ENCODE results near the gene PLAC9. TPM values are rescaled to one million over a fixed set of nuclear protein-coding genes. Genes with fewer than 3 reads are reported as not detected.
A peak's percentile ranks its signal among the peaks of the same experiment; 100 is the strongest.
"Not testable (repeated sequence)": the region's sequence is repeated elsewhere in the genome, so short reads cannot be mapped to it uniquely, and the experiment has no call there.

PLAC9 gene
- total RNA-seq, 2 donors from 2014 or later, result not detected

GRCh38 chr10:80126876-80127275 is 5.7 kb upstream of the PLAC9 start:
- ATAC-seq (replicated peaks), result no peak
- H3K36me3 Mint-ChIP-seq (ENCODE audit: low read depth), result no peaks in the 10 kb centered on the region
- H3K4me3 Mint-ChIP-seq, result no peak overlapping the region
- H3K9me3 Mint-ChIP-seq, result no peaks in the 10 kb centered on the region
- H3K27ac Mint-ChIP-seq, result peak overlapping the region; percentile 11
- H3K27me3 Mint-ChIP-seq, result peaks cover 8% of the 10 kb centered on the region
- no peaks in the 10 kb centered on the region for H3K4me1 Mint-ChIP-seq

GRCh38 chr10:80131499-80131901 is 1.0 kb upstream of the PLAC9 start:
- peaks cover 22% of the 10 kb centered on the region for H3K27me3 Mint-ChIP-seq
- no peak for ATAC-seq (replicated peaks)
- H3K27ac Mint-ChIP-seq, result no peak overlapping the region
- H3K9me3 Mint-ChIP-seq, result no peaks in the 10 kb centered on the region
- H3K36me3 Mint-ChIP-seq (ENCODE audit: low read depth), result no peaks in the 10 kb centered on the region
- no peak overlapping the region for H3K4me3 Mint-ChIP-seq
- H3K4me1 Mint-ChIP-seq, result peaks cover 6% of the 10 kb centered on the region

DNA sequence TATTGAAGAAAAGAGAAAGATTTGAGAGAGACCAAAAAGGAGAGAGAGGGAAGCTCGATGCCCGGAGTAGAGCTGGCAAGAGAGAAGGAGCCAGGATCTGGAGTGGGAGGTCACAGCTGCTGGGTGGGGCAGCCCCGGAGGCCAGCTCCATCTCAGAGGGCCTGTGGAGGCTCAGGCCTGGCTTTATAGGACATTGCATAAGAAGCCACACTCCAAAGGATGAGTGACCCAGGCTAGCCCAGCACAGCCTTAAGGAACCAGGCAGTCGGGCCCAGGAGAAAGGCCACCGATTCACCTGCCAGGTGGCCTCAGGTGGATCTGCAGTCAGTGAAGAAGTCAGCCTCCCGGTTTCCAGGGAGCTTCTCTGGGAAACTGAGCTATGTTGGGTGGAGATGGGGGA is 676 bp downstream of the PLAC9 start:
- Mint-ChIP-seq H3K36me3 (ENCODE audit: low read depth) (no peaks in the 10 kb centered on the region), H3K4me1 (peaks cover 6% of the 10 kb centered on the region), H3K9me3 (no peaks in the 10 kb centered on the region), H3K4me3 (peak overlapping the region; percentile 3), H3K27me3 (peaks cover 24% of the 10 kb centered on the region), H3K27ac (no peak overlapping the region)
- no peak for ATAC-seq (replicated peaks)

- H3K4me1 Mint-ChIP-seq; ATAC-seq (replicated peaks); H3K4me3 Mint-ChIP-seq; H3K9me3 Mint-ChIP-seq; H3K27ac Mint-ChIP-seq; H3K36me3 Mint-ChIP-seq (ENCODE audit: low read depth): not testable (repeated sequence)
- H3K27me3 Mint-ChIP-seq, result peaks cover 26% of the 10 kb centered on the region
Measured at GRCh38 chr10:80133687-80134086, 1.2 kb downstream of the PLAC9 start.

- ATAC-seq (replicated peaks), result no peak
- H3K36me3 Mint-ChIP-seq (ENCODE audit: low read depth), result no peaks in the 10 kb centered on the region
- H3K9me3 Mint-ChIP-seq, result no peaks in the 10 kb centered on the region
- peaks cover 6% of the 10 kb centered on the region for H3K4me1 Mint-ChIP-seq
- H3K27ac Mint-ChIP-seq, result no peak overlapping the region
- no peak overlapping the region for H3K4me3 Mint-ChIP-seq
- H3K27me3 Mint-ChIP-seq, result peaks cover 37% of the 10 kb centered on the region
Measured at GRCh38 chr10:80136134-80136571, 3.6 kb downstream of the PLAC9 start.

DNA sequence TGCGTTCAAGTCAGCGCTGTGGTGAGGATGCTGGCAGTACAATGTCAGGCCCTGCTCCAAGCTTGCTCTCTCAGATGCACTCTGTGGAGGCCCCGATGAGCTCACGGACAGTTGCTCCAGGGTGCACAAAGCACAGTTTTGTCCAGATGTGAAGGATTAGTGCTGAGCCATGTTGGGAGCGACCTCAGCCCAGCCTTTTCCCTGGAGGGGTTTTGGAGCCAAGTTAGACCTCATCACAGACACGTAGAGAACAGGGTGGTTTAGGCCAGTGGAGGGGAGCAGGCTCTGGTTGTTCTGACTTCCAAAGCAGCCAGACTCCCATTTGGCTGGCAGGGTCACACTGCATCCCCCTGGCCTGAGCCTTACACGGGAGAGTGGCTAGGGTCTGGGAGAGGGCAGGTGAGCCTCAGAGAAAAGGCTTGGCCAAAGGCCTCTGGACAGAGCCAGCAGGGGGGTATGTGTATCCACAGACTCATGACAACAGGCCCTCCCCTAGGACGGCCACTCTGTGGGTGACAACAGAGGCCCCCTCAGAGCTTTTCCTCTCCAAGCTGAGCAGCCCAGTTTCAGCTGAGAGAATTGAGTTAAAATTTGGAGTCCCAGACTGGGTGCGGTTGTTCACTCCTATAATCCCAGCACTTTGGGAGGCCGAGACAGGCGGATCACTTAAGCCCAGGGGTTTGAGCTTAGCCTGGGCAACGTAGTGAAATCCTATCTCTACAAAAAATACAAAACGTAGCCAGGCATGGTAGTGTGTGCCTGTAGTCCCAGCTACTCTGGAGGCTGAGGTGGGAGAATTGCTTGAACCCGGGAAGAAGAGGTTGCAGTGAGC is 4.7 kb downstream of the PLAC9 start:
- Mint-ChIP-seq H3K27me3 (peaks cover 34% of the 10 kb centered on the region), H3K4me1 (peaks cover 6% of the 10 kb centered on the region), H3K36me3 (ENCODE audit: low read depth) (no peaks in the 10 kb centered on the region), H3K27ac (no peak overlapping the region), H3K9me3 (no peaks in the 10 kb centered on the region), H3K4me3 (no peak overlapping the region)
- ATAC-seq (replicated peaks), result no peak

DNA sequence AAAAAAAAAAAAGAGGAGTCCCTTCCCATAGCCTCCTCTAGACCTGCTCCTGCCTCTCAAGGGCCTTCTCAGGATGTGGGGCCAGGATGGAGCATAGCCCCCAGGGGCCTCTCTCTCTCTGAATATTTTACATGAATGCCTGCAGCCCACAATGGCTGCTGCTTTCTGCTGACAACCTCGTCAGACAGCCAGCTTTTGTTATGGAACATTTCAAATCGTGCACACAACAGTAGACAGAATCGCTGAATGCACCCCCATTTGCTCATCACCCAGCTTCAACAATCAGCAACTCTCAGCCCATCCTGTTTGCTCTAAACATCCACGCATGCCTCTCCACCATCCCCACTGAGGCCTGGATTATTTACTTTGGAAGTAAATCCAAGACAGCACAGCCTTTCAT is 5.4 kb downstream of the PLAC9 start:
- Mint-ChIP-seq H3K27me3 (peaks cover 32% of the 10 kb centered on the region), H3K4me3 (no peak overlapping the region), H3K4me1 (peaks cover 3% of the 10 kb centered on the region), H3K9me3 (no peaks in the 10 kb centered on the region), H3K27ac (no peak overlapping the region), H3K36me3 (ENCODE audit: low read depth) (no peaks in the 10 kb centered on the region)
- ATAC-seq (replicated peaks), result no peak

GRCh38 chr10:80139265-80139664 is 6.7 kb downstream of the PLAC9 start:
- Mint-ChIP-seq H3K9me3 (no peaks in the 10 kb centered on the region), H3K36me3 (ENCODE audit: low read depth) (no peaks in the 10 kb centered on the region), H3K27me3 (peaks cover 25% of the 10 kb centered on the region), H3K4me3 (no peak overlapping the region), H3K27ac (no peak overlapping the region), H3K4me1 (peaks cover 6% of the 10 kb centered on the region)
- no peak for ATAC-seq (replicated peaks)

DNA sequence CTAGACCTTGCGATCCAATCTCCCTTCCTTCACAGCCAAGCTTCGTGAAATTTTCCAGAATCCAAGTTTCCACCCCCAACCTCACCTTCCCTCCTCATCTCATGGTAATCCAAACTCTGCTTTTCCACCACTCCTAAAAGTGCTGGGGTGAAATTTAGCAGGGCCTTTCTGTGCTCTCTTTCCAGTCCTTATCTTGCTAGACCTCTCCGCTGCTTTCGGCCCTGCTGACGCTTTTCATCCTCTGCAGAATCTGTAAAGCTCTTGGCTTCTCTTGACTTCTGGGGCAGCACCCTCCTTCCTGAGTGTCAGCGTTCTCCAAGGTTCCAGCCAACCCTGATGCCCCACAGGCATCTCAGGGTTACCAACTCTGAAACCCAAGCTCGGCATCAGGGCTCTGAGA is 7.7 kb downstream of the PLAC9 start:
- Mint-ChIP-seq H3K4me3 (no peak overlapping the region), H3K27me3 (peaks cover 21% of the 10 kb centered on the region), H3K4me1 (peaks cover 13% of the 10 kb centered on the region), H3K9me3 (no peaks in the 10 kb centered on the region), H3K27ac (no peak overlapping the region), H3K36me3 (ENCODE audit: low read depth) (peaks cover 5% of the 10 kb centered on the region)
- ATAC-seq (replicated peaks), result no peak

GRCh38 chr10:80141696-80142460 is 9.3 kb downstream of the PLAC9 start:
- Mint-ChIP-seq H3K27me3 (peaks cover 21% of the 10 kb centered on the region), H3K36me3 (ENCODE audit: low read depth) (peaks cover 5% of the 10 kb centered on the region), H3K27ac (no peak overlapping the region), H3K4me1 (peaks cover 18% of the 10 kb centered on the region), H3K4me3 (no peak overlapping the region), H3K9me3 (no peaks in the 10 kb centered on the region)
- no peak for ATAC-seq (replicated peaks)

GRCh38 chr10:80144067-80144695 is 11.7 kb downstream of the PLAC9 start:
- Mint-ChIP-seq H3K27ac (peak overlapping the region; percentile 90), H3K36me3 (ENCODE audit: low read depth) (peaks cover 15% of the 10 kb centered on the region), H3K4me3 (peak overlapping the region; percentile 76), H3K9me3 (no peaks in the 10 kb centered on the region), H3K4me1 (peaks cover 18% of the 10 kb centered on the region), H3K27me3 (peaks cover 15% of the 10 kb centered on the region)
- peak; percentile 71 for ATAC-seq (replicated peaks)

DNA sequence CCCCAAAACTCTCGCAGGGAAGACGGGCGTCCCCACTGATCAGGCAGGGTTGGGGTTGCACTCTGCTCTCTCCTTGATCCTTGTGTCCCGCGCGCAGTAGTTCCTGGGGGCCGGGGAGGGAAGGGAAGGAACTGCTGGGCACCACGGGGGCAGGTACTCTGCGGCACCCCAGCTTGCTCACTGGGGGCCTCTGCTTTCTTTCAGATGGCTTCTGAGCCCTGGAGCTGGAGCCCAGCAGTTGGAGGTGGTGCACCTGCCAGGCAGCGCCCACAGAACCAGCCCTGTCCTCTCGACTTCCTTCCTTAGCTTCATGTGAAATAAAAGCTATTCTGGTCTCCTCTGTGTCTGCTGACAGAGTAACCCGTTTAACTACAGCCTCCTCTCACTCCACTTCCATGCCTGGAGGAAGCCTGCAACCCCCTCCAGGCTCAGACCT is 12.2 kb downstream of the PLAC9 start:
- peaks cover 12% of the 10 kb centered on the region for H3K27me3 Mint-ChIP-seq
- H3K27ac Mint-ChIP-seq, result peak overlapping the region; percentile 90
- H3K4me1 Mint-ChIP-seq, result peaks cover 18% of the 10 kb centered on the region
- ATAC-seq (replicated peaks), result peak; percentile 39
- H3K4me3 Mint-ChIP-seq, result peak overlapping the region; percentile 76
- no peaks in the 10 kb centered on the region for H3K9me3 Mint-ChIP-seq
- peaks cover 21% of the 10 kb centered on the region for H3K36me3 Mint-ChIP-seq (ENCODE audit: low read depth)

- not testable (repeated sequence) for H3K9me3 Mint-ChIP-seq; ATAC-seq (replicated peaks); H3K27me3 Mint-ChIP-seq
- Mint-ChIP-seq H3K4me1 (peaks cover 18% of the 10 kb centered on the region), H3K36me3 (ENCODE audit: low read depth) (peaks cover 30% of the 10 kb centered on the region), H3K27ac (peak overlapping the region; percentile 34), H3K4me3 (peak overlapping the region; percentile 5)
Measured at GRCh38 chr10:80145406-80146308, 13.1 kb downstream of the PLAC9 start.

GRCh38 chr10:80146918-80147317 is 14.4 kb downstream of the PLAC9 start:
- peaks cover 18% of the 10 kb centered on the region for H3K4me1 Mint-ChIP-seq
- H3K4me3 Mint-ChIP-seq, result no peak overlapping the region
- H3K36me3 Mint-ChIP-seq (ENCODE audit: low read depth), result peaks cover 43% of the 10 kb centered on the region
- no peaks in the 10 kb centered on the region for H3K9me3 Mint-ChIP-seq
- peak overlapping the region; percentile 34 for H3K27ac Mint-ChIP-seq
- no peak for ATAC-seq (replicated peaks)
- H3K27me3 Mint-ChIP-seq, result no peaks in the 10 kb centered on the region

Data from activated T-helper 17 cell treated with anti-CD3 and anti-CD28 coated beads, Interleukin-2, amount 50 U/mL, for 72 hours (primary cell).